ENCODE results near the gene HOXB5. TPM values are rescaled to one million over a fixed set of nuclear protein-coding genes. Genes with fewer than 3 reads are reported as not detected.

Gene HOXB5
- total and polyA plus RNA-seq, 5 donors from 2014 or later: not detected

- peak overlapping the region; percentile 76 to 95 (median 88) for H3K4me3 Mint-ChIP-seq
- no peaks in the 10 kb centered on the region for H3K36me3 ChIP-seq (ENCODE audit: control insufficient read depth, insufficient read depth, low read length)
- ATAC-seq (ENCODE audit: low read depth in 2 of 2): peak; percentile 23 to 35
- DNase-seq: no peak
- peaks cover 23% of the 10 kb centered on the region for H3K27me3 ChIP-seq (ENCODE audit: control insufficient read depth, insufficient read depth, low read length)
- peaks cover 0 to 2% (median 0%) of the 10 kb centered on the region in 7 donors for H3K9me3 Mint-ChIP-seq
- peak overlapping the region in 2 of 3 donors; percentile 72 to 94 for H3K27ac Mint-ChIP-seq
- H3K36me3 Mint-ChIP-seq: no peaks in the 10 kb centered on the region
- H3K4me1 Mint-ChIP-seq: peaks cover 16 to 61% (median 48%) of the 10 kb centered on the region in 4 donors
- H3K9me3 ChIP-seq (ENCODE audit: control insufficient read depth in 2 of 2, low read length in 2 of 2): no peaks in the 10 kb centered on the region
- H3K27ac ChIP-seq (ENCODE audit: insufficient read depth, low read length, poor library complexity, severe bottlenecking): peak overlapping the region; percentile 33
- H3K4me1 ChIP-seq (ENCODE audit: control insufficient read depth, insufficient read depth, low read length, poor library complexity, severe bottlenecking): peaks cover 56% of the 10 kb centered on the region
- H3K27me3 Mint-ChIP-seq: peaks cover 64% of the 10 kb centered on the region
- peak overlapping the region; percentile 80 for H3K4me3 ChIP-seq (ENCODE audit: low read depth, low read length)
These were observed 14.7 kb downstream of the HOXB5 start for GRCh38 chr17:48578616-48579470.

- H3K4me1 Mint-ChIP-seq: peaks cover 13 to 56% (median 45%) of the 10 kb centered on the region in 4 donors
- Histone ChIP-seq H3K36me3 (ENCODE audit: control insufficient read depth, insufficient read depth, low read length) (no peaks in the 10 kb centered on the region), H3K4me1 (ENCODE audit: control insufficient read depth, insufficient read depth, low read length, poor library complexity, severe bottlenecking) (peaks cover 56% of the 10 kb centered on the region), H3K27ac (ENCODE audit: insufficient read depth, low read length, poor library complexity, severe bottlenecking) (peak within 1 kb of the TSS; percentile 33), H3K4me3 (ENCODE audit: low read depth, low read length) (peak within 1 kb of the TSS; percentile 80), H3K9me3 (ENCODE audit: control insufficient read depth in 2 of 2, low read length in 2 of 2) (no peaks in the 10 kb centered on the region), H3K27me3 (ENCODE audit: control insufficient read depth, insufficient read depth, low read length) (peaks cover 17% of the 10 kb centered on the region)
- H3K4me3 Mint-ChIP-seq: peak within 1 kb of the TSS; percentile 88 to 95 (median 88)
- H3K27ac Mint-ChIP-seq: peak within 1 kb of the TSS in 2 of 3 donors; percentile 72 to 94
- H3K27me3 Mint-ChIP-seq: peaks cover 56% of the 10 kb centered on the region
- no peaks in the 10 kb centered on the region for H3K36me3 Mint-ChIP-seq
- DNase-seq (peak; percentile 52 to 75 (median 69)), ATAC-seq (ENCODE audit: low read depth in 2 of 2) (peak; percentile 54 to 61)
- peaks cover 0 to 2% (median 0%) of the 10 kb centered on the region in 7 donors for H3K9me3 Mint-ChIP-seq
These were observed 15.5 kb downstream of the HOXB5 start, which contains the start of gene HOXB4 for GRCh38 chr17:48577946-48578615. HOXB4 (minus strand) TSS chr17:48578350; CDS start chr17:48578319, 31 bp downstream.

- peaks cover 12 to 52% (median 40%) of the 10 kb centered on the region in 4 donors for H3K4me1 Mint-ChIP-seq
- H3K27ac ChIP-seq (ENCODE audit: insufficient read depth, low read length, poor library complexity, severe bottlenecking): no peak overlapping the region
- peak overlapping the region; percentile 64 for H3K4me3 ChIP-seq (ENCODE audit: low read depth, low read length)
- no peaks in the 10 kb centered on the region for H3K36me3 ChIP-seq (ENCODE audit: control insufficient read depth, insufficient read depth, low read length)
- H3K9me3 Mint-ChIP-seq: peaks cover 0 to 2% (median 0%) of the 10 kb centered on the region in 7 donors
- peak overlapping the region; percentile 81 to 95 (median 86) for H3K4me3 Mint-ChIP-seq
- H3K4me1 ChIP-seq (ENCODE audit: control insufficient read depth, insufficient read depth, low read length, poor library complexity, severe bottlenecking): peaks cover 53% of the 10 kb centered on the region
- ATAC-seq (ENCODE audit: low read depth in 2 of 2) (peak in 1 of 2 donors; percentile 32), DNase-seq (peak in 1 of 3 donors; percentile 38)
- H3K27me3 ChIP-seq (ENCODE audit: control insufficient read depth, insufficient read depth, low read length): peaks cover 12% of the 10 kb centered on the region
- no peaks in the 10 kb centered on the region for H3K9me3 ChIP-seq (ENCODE audit: control insufficient read depth in 2 of 2, low read length in 2 of 2)
- no peak overlapping the region for H3K27ac Mint-ChIP-seq
- peaks cover 51% of the 10 kb centered on the region for H3K27me3 Mint-ChIP-seq
- no peaks in the 10 kb centered on the region for H3K36me3 Mint-ChIP-seq
These were observed 16.1 kb downstream of the HOXB5 start for GRCh38 chr17:48577330-48577945.

- H3K36me3 ChIP-seq (ENCODE audit: control insufficient read depth, insufficient read depth, low read length): no peaks in the 10 kb centered on the region
- Mint-ChIP-seq H3K4me1 (peaks cover 9 to 48% (median 37%) of the 10 kb centered on the region in 4 donors), H3K27me3 (peaks cover 49% of the 10 kb centered on the region), H3K9me3 (peaks cover 0 to 2% (median 0%) of the 10 kb centered on the region in 7 donors), H3K36me3 (no peaks in the 10 kb centered on the region), H3K27ac (peak overlapping the region in 1 of 3 donors; percentile 14), H3K4me3 (peak overlapping the region; percentile 81 to 95 (median 86))
- peaks cover 45% of the 10 kb centered on the region for H3K4me1 ChIP-seq (ENCODE audit: control insufficient read depth, insufficient read depth, low read length, poor library complexity, severe bottlenecking)
- no peak overlapping the region for H3K27ac ChIP-seq (ENCODE audit: insufficient read depth, low read length, poor library complexity, severe bottlenecking)
- ATAC-seq (ENCODE audit: low read depth in 2 of 2) (no peak), DNase-seq (no peak)
- H3K4me3 ChIP-seq (ENCODE audit: low read depth, low read length): peak overlapping the region; percentile 64
- no peaks in the 10 kb centered on the region for H3K9me3 ChIP-seq (ENCODE audit: control insufficient read depth in 2 of 2, low read length in 2 of 2)
- peaks cover 12% of the 10 kb centered on the region for H3K27me3 ChIP-seq (ENCODE audit: control insufficient read depth, insufficient read depth, low read length)
These were observed 16.9 kb downstream of the HOXB5 start for GRCh38 chr17:48576479-48577309.

- H3K27me3 Mint-ChIP-seq: peaks cover 44% of the 10 kb centered on the region
These were observed 17.7 kb downstream of the HOXB5 start for GRCh38 chr17:48575673-48576478.

GRCh38 chr17:48575066-48575582 is 18.5 kb downstream of the HOXB5 start:
- peaks cover 33% of the 10 kb centered on the region for H3K4me1 ChIP-seq (ENCODE audit: control insufficient read depth, insufficient read depth, low read length, poor library complexity, severe bottlenecking)
- Mint-ChIP-seq H3K4me3 (peak overlapping the region in 2 of 4 donors; percentile 66 to 92), H3K4me1 (peaks cover 9 to 34% (median 24%) of the 10 kb centered on the region in 4 donors), H3K36me3 (no peaks in the 10 kb centered on the region), H3K9me3 (no peaks in the 10 kb centered on the region), H3K27me3 (peaks cover 36% of the 10 kb centered on the region), H3K27ac (peak overlapping the region in 1 of 3 donors; percentile 13)
- H3K27me3 ChIP-seq (ENCODE audit: control insufficient read depth, insufficient read depth, low read length): peaks cover 11% of the 10 kb centered on the region
- no peak overlapping the region for H3K27ac ChIP-seq (ENCODE audit: insufficient read depth, low read length, poor library complexity, severe bottlenecking)
- no peaks in the 10 kb centered on the region for H3K36me3 ChIP-seq (ENCODE audit: control insufficient read depth, insufficient read depth, low read length)
- no peak overlapping the region for H3K4me3 ChIP-seq (ENCODE audit: low read depth, low read length)
- ATAC-seq (ENCODE audit: low read depth in 2 of 2) (no peak), DNase-seq (no peak)
- H3K9me3 ChIP-seq (ENCODE audit: control insufficient read depth in 2 of 2, low read length in 2 of 2): no peaks in the 10 kb centered on the region

More at GRCh38 chr17:48575673-48576478, 17.7 kb downstream of the HOXB5 start:
- peak in 1 of 3 donors; percentile 29 for DNase-seq
- Mint-ChIP-seq H3K9me3 (no peaks in the 10 kb centered on the region), H3K27ac (no peak overlapping the region), H3K4me3 (peak overlapping the region; percentile 44 to 69 (median 61)), H3K4me1 (peaks cover 9 to 41% (median 30%) of the 10 kb centered on the region in 4 donors), H3K36me3 (no peaks in the 10 kb centered on the region)
- Histone ChIP-seq H3K36me3 (ENCODE audit: control insufficient read depth, insufficient read depth, low read length) (no peaks in the 10 kb centered on the region), H3K27ac (ENCODE audit: insufficient read depth, low read length, poor library complexity, severe bottlenecking) (no peak overlapping the region), H3K4me1 (ENCODE audit: control insufficient read depth, insufficient read depth, low read length, poor library complexity, severe bottlenecking) (peaks cover 37% of the 10 kb centered on the region), H3K27me3 (ENCODE audit: control insufficient read depth, insufficient read depth, low read length) (peaks cover 11% of the 10 kb centered on the region), H3K4me3 (ENCODE audit: low read depth, low read length) (no peak overlapping the region), H3K9me3 (ENCODE audit: control insufficient read depth in 2 of 2, low read length in 2 of 2) (no peaks in the 10 kb centered on the region)
- ATAC-seq (ENCODE audit: low read depth in 2 of 2): no peak

Measured in CD4-positive, CD25-positive, alpha-beta regulatory T cell (primary cell).